ENCODE data around the gene OR4D1. TPM values are rescaled to one million over a fixed set of nuclear protein-coding genes. Genes with fewer than 3 reads are reported as not detected.
"Not testable (repeated sequence)": the region's sequence is repeated elsewhere in the genome, so short reads cannot be mapped to it uniquely, and the experiment has no call there.

OR4D1 gene
- total RNA-seq (not detected), polyA plus RNA-seq (under 1 TPM in 1 of 3 donors, not detected in 2; 0.07 TPM)

- intact Hi-C loops (cut with DNase I), result no loop called here
- 50 to 71% methylated on average over 1 of the region's 1 CpG for WGBS, 2 donors
Measured at GRCh38 chr17:58147930-58148434, at the start of gene OR4D1. OR4D1 (plus strand) TSS chr17:58148384; CDS start chr17:58155154, 6,770 bp downstream.

GRCh38 chr17:58100506-58100905 lies 47.7 kb upstream of the OR4D1 start:
- H3K27me3 ChIP-seq, result no peaks in the 10 kb centered on the region
- intact Hi-C loops (cut with DNase I), result no loop called here
- H3K4me3 ChIP-seq, result no peak overlapping the region
- DNase-seq, result no peak
- no peaks in the 10 kb centered on the region for H3K36me3 ChIP-seq
- TF ChIP-seq POLR2A (IDR thresholded peaks at IDR 0.05), result no peak
- no peak for TF ChIP-seq CTCF (IDR thresholded peaks at IDR 0.05)
- TF ChIP-seq EP300 (IDR thresholded peaks at IDR 0.05), result no peak
- no peak for TF ChIP-seq POLR2AphosphoS5 (IDR thresholded peaks at IDR 0.05)
- no peaks in the 10 kb centered on the region for H3K4me1 ChIP-seq
- no peak overlapping the region for H3K27ac ChIP-seq
- H3K9me3 ChIP-seq, result no peaks in the 10 kb centered on the region

More at GRCh38 chr17:58147930-58148434, at the start of gene OR4D1:
- TF ChIP-seq EP300 (IDR thresholded peaks at IDR 0.05) (no peak), POLR2AphosphoS5 (IDR thresholded peaks at IDR 0.05) (no peak), CTCF (IDR thresholded peaks at IDR 0.05) (no peak), POLR2A (IDR thresholded peaks at IDR 0.05) (no peak)
- Histone ChIP-seq H3K27me3 (peaks cover 0 to 5% (median 0%) of the 10 kb centered on the region in 3 donors), H3K4me3 (no peak within 1 kb of the TSS), H3K27ac (no peak within 1 kb of the TSS), H3K4me1 (no peaks in the 10 kb centered on the region), H3K9me3 (peaks cover 0 to 17% (median 10%) of the 10 kb centered on the region in 4 donors), H3K36me3 (no peaks in the 10 kb centered on the region)
- no peak for DNase-seq

DNA sequence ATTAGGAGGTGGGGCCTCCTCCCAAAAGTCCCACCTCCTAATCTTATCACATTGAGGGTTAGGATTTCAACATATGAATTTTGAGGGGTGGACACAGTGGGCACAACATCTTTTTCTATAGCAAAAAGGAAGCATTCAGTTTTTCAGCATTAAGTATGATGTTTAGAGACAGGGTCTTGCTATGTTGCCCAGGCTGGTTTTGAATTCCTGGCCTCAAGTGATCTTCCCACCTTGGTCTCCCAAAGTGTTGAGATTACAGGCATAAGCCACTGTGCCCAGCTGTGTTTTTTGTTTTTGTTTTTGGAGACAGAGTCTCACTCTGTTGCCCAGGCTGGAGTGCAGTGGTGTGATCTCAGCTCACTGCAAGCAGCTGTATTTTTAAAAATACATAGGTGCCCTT lies 46.3 kb upstream of the OR4D1 start:
- intact Hi-C loops (cut with DNase I); H3K36me3 ChIP-seq; H3K9me3 ChIP-seq; DNase-seq; H3K27me3 ChIP-seq; H3K27ac ChIP-seq; H3K4me3 ChIP-seq; H3K4me1 ChIP-seq: not testable (repeated sequence)

DNA sequence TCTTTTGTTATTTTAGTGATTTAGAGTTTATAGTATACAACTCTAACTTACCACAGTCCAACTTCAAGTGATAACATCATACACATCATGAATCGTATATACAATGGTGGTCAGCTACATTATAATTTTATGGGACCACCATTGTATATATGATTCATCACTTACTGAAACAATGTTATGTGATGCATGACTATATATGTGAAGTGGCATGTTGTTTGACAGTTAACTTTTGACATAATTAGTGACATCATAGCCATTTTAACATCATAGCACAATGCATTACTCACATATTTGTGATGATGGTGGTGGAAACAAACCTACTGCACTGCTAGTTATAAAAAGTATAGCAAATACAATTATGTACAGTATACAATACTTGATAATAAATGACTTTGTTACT lies 43.1 kb upstream of the OR4D1 start:
- Histone ChIP-seq H3K27me3 (no peaks in the 10 kb centered on the region), H3K4me1 (no peaks in the 10 kb centered on the region), H3K9me3 (no peaks in the 10 kb centered on the region), H3K27ac (no peak overlapping the region), H3K36me3 (no peaks in the 10 kb centered on the region), H3K4me3 (no peak overlapping the region)
- TF ChIP-seq CTCF (IDR thresholded peaks at IDR 0.05) (no peak), POLR2AphosphoS5 (IDR thresholded peaks at IDR 0.05) (no peak), POLR2A (IDR thresholded peaks at IDR 0.05) (no peak), EP300 (IDR thresholded peaks at IDR 0.05) (no peak)
- intact Hi-C loops (cut with DNase I), result no loop called here
- no peak for DNase-seq
- WGBS, 2 donors, result 91 to 94% methylated on average over 1 of the region's 1 CpG

- H3K27ac ChIP-seq, result no peak overlapping the region
- H3K36me3 ChIP-seq, result no peaks in the 10 kb centered on the region
- TF ChIP-seq POLR2AphosphoS5 (IDR thresholded peaks at IDR 0.05) (no peak), POLR2A (IDR thresholded peaks at IDR 0.05) (no peak), EP300 (IDR thresholded peaks at IDR 0.05) (no peak), CTCF (IDR thresholded peaks at IDR 0.05) (no peak)
- no peaks in the 10 kb centered on the region for H3K4me1 ChIP-seq
- no peaks in the 10 kb centered on the region for H3K9me3 ChIP-seq
- intact Hi-C loops (cut with DNase I), result no loop called here
- no peak for DNase-seq
- 48 to 73% methylated on average over 1 of the region's 1 CpG for WGBS, 2 donors
- H3K4me3 ChIP-seq, result no peak overlapping the region
- H3K27me3 ChIP-seq, result no peaks in the 10 kb centered on the region
Measured at GRCh38 chr17:58107306-58107705, 40.9 kb upstream of the OR4D1 start.

Measured in sigmoid colon (tissue), 7 donors.